8988T (cell line): ENCODE results near the gene DGKA.
"Not testable (repeated sequence)": the region's sequence is repeated elsewhere in the genome, so short reads cannot be mapped to it uniquely, and the experiment has no call there.

Experiments used
- DNase-seq: peaks from one replicate; pipeline ENCODE4 v3.0.0; 2011

DGKA gene

GRCh38 chr12:55969356-55969755 lies 38.4 kb downstream of the DGKA start:
- DNase-seq = no peak

GRCh38 chr12:55970775-55971174 lies 39.8 kb downstream of the DGKA start:
- DNase-seq = no peak

- DNase-seq = no peak
Measured at GRCh38 chr12:55972042-55972441, 41.1 kb downstream of the DGKA start.

- DNase-seq = no peak
Measured at GRCh38 chr12:55972456-55972855, 41.5 kb downstream of the DGKA start.

- DNase-seq = no peak
Measured at GRCh38 chr12:55972911-55973598, 42.1 kb downstream of the DGKA start.

- DNase-seq = peak; percentile 80
Measured at GRCh38 chr12:55973599-55974307, 42.8 kb downstream of the DGKA start, which contains the start of gene RAB5B. RAB5B (plus strand) TSS chr12:55974078; CDS start chr12:55986961, 12,883 bp downstream.

- no peak for DNase-seq
Measured at GRCh38 chr12:55974308-55974730, 43.4 kb downstream of the DGKA start.

- no peak for DNase-seq
Measured at GRCh38 chr12:55978393-55978792, 47.4 kb downstream of the DGKA start.

- DNase-seq = no peak
Measured at GRCh38 chr12:55979069-55979468, 48.1 kb downstream of the DGKA start.

- DNase-seq = not testable (repeated sequence)
Measured at GRCh38 chr12:55981882-55982281, 50.9 kb downstream of the DGKA start.

- no peak for DNase-seq
Measured at GRCh38 chr12:55982319-55982936, 51.5 kb downstream of the DGKA start.

GRCh38 chr12:55983232-55983842 lies 52.4 kb downstream of the DGKA start:
- DNase-seq = no peak

- DNase-seq = no peak
Measured at GRCh38 chr12:55984861-55985260, 53.9 kb downstream of the DGKA start.

GRCh38 chr12:55985341-55985740 lies 54.4 kb downstream of the DGKA start:
- no peak for DNase-seq

- not testable (repeated sequence) for DNase-seq
Measured at GRCh38 chr12:55985976-55986375, 55.0 kb downstream of the DGKA start.

- DNase-seq = no peak
Measured at GRCh38 chr12:55991110-55991509, 60.1 kb downstream of the DGKA start.

GRCh38 chr12:55993230-55993853 lies 62.4 kb downstream of the DGKA start:
- no peak for DNase-seq

- no peak for DNase-seq
Measured at GRCh38 chr12:55995366-55995765, 64.4 kb downstream of the DGKA start.

- no peak for DNase-seq
Measured at GRCh38 chr12:55996201-55996714, 65.3 kb downstream of the DGKA start.

- DNase-seq = peak; percentile 98
Measured at GRCh38 chr12:55996715-55997534, 66.0 kb downstream of the DGKA start, which contains the start of gene SUOX. SUOX (plus strand) TSS chr12:55997276; CDS start chr12:56002222, 4,946 bp downstream.

- DNase-seq = no peak
Measured at GRCh38 chr12:55997535-55997859, 66.5 kb downstream of the DGKA start.

- not testable (repeated sequence) for DNase-seq
Measured at GRCh38 chr12:55999522-55999921, 68.6 kb downstream of the DGKA start.
